GM04503 (cell line): ENCODE data around the gene FAM170A.

Source experiments
- DNase-seq: peaks from one replicate; pipeline ENCODE4 v3.0.0-alpha.2; 2012; ENCODE audit warnings: low read depth

The FAM170A gene, protein sequence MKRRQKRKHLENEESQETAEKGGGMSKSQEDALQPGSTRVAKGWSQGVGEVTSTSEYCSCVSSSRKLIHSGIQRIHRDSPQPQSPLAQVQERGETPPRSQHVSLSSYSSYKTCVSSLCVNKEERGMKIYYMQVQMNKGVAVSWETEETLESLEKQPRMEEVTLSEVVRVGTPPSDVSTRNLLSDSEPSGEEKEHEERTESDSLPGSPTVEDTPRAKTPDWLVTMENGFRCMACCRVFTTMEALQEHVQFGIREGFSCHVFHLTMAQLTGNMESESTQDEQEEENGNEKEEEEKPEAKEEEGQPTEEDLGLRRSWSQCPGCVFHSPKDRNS

GRCh38 chr5:119629339-119629738 lies at the start of gene FAM170A:
Gene FAM170A, plus strand, starts transcription at chr5:119629558. Its CDS starts 211 bp downstream, at chr5:119629769.
- no peak for DNase-seq

GRCh38 chr5:119582987-119583386 lies 46.4 kb upstream of the FAM170A start:
- DNase-seq = no peak

- peak; percentile 6 for DNase-seq
Observed at GRCh38 chr5:119583684-119584083, 45.7 kb upstream of the FAM170A start.

- DNase-seq = no peak
Observed at GRCh38 chr5:119596046-119596445, 33.3 kb upstream of the FAM170A start.

- no peak for DNase-seq
Observed at GRCh38 chr5:119597728-119598298, 31.5 kb upstream of the FAM170A start.

- DNase-seq = no peak
Observed at GRCh38 chr5:119613937-119614336, 15.4 kb upstream of the FAM170A start.

DNA sequence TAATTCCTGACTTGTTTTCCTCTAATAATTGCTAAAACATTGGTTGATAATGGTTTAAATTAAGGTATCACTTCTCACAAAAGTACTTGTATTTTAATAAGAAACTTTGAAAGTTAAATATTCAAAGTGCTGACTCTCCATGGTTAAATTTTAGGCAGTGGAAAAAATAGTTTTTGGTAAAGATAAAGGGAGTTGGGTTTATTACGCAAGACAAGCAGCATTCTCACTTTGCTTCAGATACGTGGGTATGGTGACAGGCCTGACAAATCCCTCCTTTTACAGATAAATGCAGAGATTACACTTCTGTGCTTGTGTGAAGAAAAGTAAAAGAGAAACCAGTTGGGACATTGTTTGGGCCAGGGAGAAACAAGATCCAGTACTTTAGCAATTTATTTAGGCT lies 14.5 kb upstream of the FAM170A start:
- no peak for DNase-seq

- DNase-seq = no peak
Observed at GRCh38 chr5:119626086-119626485, 3.3 kb upstream of the FAM170A start.

- DNase-seq = no peak
Observed at GRCh38 chr5:119630752-119631440, 1.5 kb downstream of the FAM170A start.

GRCh38 chr5:119631660-119632059 lies 2.3 kb downstream of the FAM170A start:
- DNase-seq = no peak

- DNase-seq = no peak
Observed at GRCh38 chr5:119651486-119651885, 22.1 kb downstream of the FAM170A start.

DNA sequence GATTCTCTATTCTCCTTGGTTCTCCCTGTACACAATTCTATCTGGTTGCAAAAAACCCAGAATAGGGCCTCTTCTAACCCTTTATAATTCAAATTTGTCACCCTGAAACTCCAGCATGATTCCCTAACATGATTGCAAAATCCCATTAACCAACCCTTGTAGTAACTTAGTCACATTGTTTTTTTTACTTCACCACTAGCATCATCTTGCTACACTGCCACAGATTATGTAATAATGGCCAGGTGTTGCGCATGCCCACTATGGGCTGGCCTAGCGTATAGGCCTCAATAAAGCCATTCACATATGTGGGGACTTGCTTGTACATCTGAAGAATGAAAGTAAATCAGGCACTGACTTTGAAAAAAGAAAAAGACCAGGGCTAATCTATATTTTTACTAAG lies 25.7 kb downstream of the FAM170A start:
- no peak for DNase-seq

- DNase-seq = no peak
Observed at GRCh38 chr5:119656023-119656422, 26.7 kb downstream of the FAM170A start.

DNA sequence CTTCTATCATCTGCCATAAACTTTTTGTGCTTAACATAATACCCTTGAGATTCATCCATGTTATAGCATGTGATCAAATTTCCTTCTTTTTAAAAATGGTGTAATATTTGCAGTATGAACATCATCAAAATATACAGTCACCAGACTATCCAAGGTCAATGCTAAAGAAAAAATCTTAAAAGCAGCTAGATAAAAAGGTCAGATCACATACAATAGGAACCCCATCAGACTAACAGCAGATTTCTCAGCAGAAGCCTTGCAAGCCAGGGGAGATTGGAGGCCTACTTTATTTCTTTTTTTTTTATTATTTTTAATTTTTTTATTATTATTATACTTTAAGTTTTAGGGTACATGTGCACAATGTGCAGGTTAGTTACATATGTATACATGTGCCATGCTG lies 37.2 kb downstream of the FAM170A start:
- no peak for DNase-seq

DNA sequence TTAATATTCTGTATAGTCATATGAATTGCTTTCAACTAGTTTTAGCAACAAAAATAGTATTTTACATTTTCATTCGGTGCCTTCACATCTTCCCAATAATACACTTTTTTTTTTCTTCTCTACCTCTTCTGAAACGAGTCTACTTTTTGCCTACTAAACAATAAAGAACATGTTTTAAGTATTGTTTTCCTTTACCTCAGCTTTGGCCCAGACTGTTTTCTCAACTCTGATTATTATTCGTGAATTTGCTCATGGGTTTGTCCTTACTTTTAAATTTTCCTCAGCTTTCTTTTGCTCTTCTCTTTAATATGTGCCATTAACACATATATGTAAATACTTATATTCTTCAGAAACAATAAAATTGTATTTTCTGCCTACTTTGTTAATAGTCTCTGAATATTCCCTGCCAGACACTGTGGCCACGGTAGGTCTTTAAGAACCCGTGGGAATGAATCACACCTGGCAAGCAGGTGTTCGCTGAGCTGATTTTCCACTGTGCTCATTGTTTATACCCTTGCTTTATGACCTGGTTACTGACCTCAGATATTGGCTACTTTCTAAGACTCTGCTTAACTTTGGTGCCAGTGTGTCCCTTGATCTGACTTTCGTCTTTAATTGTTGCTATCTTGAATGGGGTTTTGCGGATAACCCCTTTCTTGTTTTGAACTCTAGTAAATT lies 49.1 kb downstream of the FAM170A start:
- no peak for DNase-seq

DNA sequence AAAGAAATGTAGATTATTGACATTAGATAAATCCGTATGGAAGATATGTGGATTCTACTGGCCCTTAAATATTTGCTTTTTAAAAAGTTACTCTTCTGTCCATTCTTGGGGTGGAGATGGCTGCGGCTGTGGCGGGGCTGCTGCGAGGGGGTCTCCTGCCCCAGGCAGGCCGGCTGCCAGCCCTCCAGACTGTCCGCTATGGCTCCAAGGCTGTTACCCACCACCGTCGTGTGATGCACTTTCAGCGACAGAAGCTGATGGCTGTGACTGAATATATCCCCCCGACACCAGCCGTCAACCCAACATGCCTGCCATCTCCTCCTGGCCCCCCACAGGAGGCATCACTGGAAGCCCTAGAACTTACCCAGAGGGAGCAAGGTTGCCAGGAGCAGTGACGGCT lies 50.7 kb downstream of the FAM170A start:
- DNase-seq = no peak

DNA sequence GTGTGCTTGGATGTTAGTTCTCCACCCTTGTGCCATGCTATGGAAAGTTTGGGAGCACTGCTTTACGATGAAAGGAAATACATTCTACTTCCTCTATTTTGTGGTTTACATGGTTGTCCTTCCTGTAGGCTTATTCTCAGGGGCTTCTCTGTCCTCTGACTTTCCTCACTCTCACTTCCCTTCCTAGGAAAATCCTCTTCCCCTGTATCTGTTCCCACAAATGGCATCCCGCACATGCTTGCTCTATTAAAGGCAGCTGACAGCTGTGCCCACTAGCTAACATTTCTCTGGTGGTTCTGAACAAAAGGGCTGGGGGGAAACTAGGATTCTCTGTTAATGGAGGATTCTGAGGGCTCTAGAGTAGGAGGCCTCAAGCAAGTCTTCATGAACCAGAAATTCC lies 52.4 kb downstream of the FAM170A start:
- no peak for DNase-seq

GRCh38 chr5:119682372-119682771 lies 53.0 kb downstream of the FAM170A start:
- no peak for DNase-seq
